HFFc6 (cell line): ENCODE results near the gene CARHSP1. TPM values are rescaled to one million over a fixed set of nuclear protein-coding genes. Genes with fewer than 3 reads are reported as not detected.

Experiments
- DNase-seq: peaks from one replicate; pipeline ENCODE4 v3.0.0-alpha.2; 2018
- H3K27ac Mint-ChIP-seq: 2 replicates; pipeline ENCODE4 v1.8.0; 2020; ENCODE audit warnings: mild to moderate bottlenecking, mixed read lengths
- H3K27me3 Mint-ChIP-seq: 2 replicates; pipeline ENCODE4 v1.8.0; 2021; ENCODE audit warnings: mild to moderate bottlenecking, moderate library complexity, mixed read lengths; ENCODE audit not compliant: insufficient read depth
- H3K36me3 Mint-ChIP-seq: 2 replicates; pipeline ENCODE4 v1.8.0; 2021; ENCODE audit warnings: low read depth, mixed read lengths
- H3K4me1 Mint-ChIP-seq: 2 replicates; pipeline ENCODE4 v1.8.0; 2020; ENCODE audit warnings: low read depth, mixed read lengths
- H3K4me3 Mint-ChIP-seq: 2 replicates; pipeline ENCODE4 v1.8.0; 2020; ENCODE audit warnings: mild to moderate bottlenecking, moderate library complexity, mixed read lengths
- H3K9me3 Mint-ChIP-seq: 2 replicates; pipeline ENCODE4 v1.8.0; 2020; ENCODE audit warnings: mild to moderate bottlenecking, mixed read lengths
- CTCF ChIP-seq: fragments of 200-600 bp; sonication (generic); IDR thresholded peaks from 2 replicates; pipeline ENCODE4 v1.5.0; 2021; ENCODE audit warnings: antibody characterized with exemption, mild to moderate bottlenecking
- total RNA-seq, 6 experiments: library from RNA; stranded (reverse); fragmentation: NEBNext Ultra II Directional; extraction: Animal tissue kit (Norgen Biotek cat#: 25700); gene quantifications; 2 replicates in 1 of 6; 3 replicates in 5 of 6; pipeline ENCODE4 v1.2.3, GENCODE V29; 2021

The CARHSP1 gene
- total RNA-seq, 6 experiments from 2014 or later = 91.4 to 114 (median 97.9) TPM

GRCh38 chr16:8853150-8853549 lies 15.7 kb downstream of the CARHSP1 start:
- H3K4me1 Mint-ChIP-seq = peaks cover 47% of the 10 kb centered on the region
- peaks cover 24% of the 10 kb centered on the region for H3K27me3 Mint-ChIP-seq
- no peak overlapping the region for H3K4me3 Mint-ChIP-seq
- no peak for TF ChIP-seq CTCF
- peaks cover 46% of the 10 kb centered on the region for H3K36me3 Mint-ChIP-seq
- no peaks in the 10 kb centered on the region for H3K9me3 Mint-ChIP-seq
- peak overlapping the region; percentile 70 for H3K27ac Mint-ChIP-seq
- DNase-seq = no peak

- TF ChIP-seq CTCF = no peak
- H3K27me3 Mint-ChIP-seq = peaks cover 24% of the 10 kb centered on the region
- no peak for DNase-seq
- H3K9me3 Mint-ChIP-seq = no peaks in the 10 kb centered on the region
- peaks cover 43% of the 10 kb centered on the region for H3K4me1 Mint-ChIP-seq
- H3K36me3 Mint-ChIP-seq = peaks cover 42% of the 10 kb centered on the region
- no peak overlapping the region for H3K4me3 Mint-ChIP-seq
- peak overlapping the region; percentile 70 for H3K27ac Mint-ChIP-seq
These were observed 16.3 kb downstream of the CARHSP1 start for GRCh38 chr16:8852534-8852933.

GRCh38 chr16:8851761-8852403 lies 16.9 kb downstream of the CARHSP1 start:
- Mint-ChIP-seq H3K4me3 (0 out of 2 replicates have a peak overlapping the region, but pooled peaks have one; percentile 24), H3K27me3 (peaks cover 24% of the 10 kb centered on the region), H3K27ac (peak overlapping the region; percentile 93; the same call in 1 of the 2 replicates), H3K4me1 (peaks cover 43% of the 10 kb centered on the region), H3K36me3 (peaks cover 40% of the 10 kb centered on the region), H3K9me3 (no peaks in the 10 kb centered on the region)
- TF ChIP-seq CTCF = no peak
- DNase-seq = no peak

GRCh38 chr16:8850279-8850885 lies 18.4 kb downstream of the CARHSP1 start:
- TF ChIP-seq CTCF = no peak
- H3K36me3 Mint-ChIP-seq = peaks cover 31% of the 10 kb centered on the region
- peaks cover 21% of the 10 kb centered on the region for H3K27me3 Mint-ChIP-seq
- H3K9me3 Mint-ChIP-seq = no peaks in the 10 kb centered on the region
- H3K4me1 Mint-ChIP-seq = peaks cover 43% of the 10 kb centered on the region
- DNase-seq = peak; percentile 72
- peak overlapping the region; percentile 73 for H3K4me3 Mint-ChIP-seq
- peak overlapping the region; percentile 93 for H3K27ac Mint-ChIP-seq

- Mint-ChIP-seq H3K4me3 (peak overlapping the region; percentile 73), H3K9me3 (no peaks in the 10 kb centered on the region), H3K27ac (peak overlapping the region; percentile 93), H3K36me3 (peaks cover 32% of the 10 kb centered on the region), H3K27me3 (peaks cover 26% of the 10 kb centered on the region), H3K4me1 (peaks cover 51% of the 10 kb centered on the region)
- peak; percentile 63 for DNase-seq
- TF ChIP-seq CTCF = no peak
These were observed 19.3 kb downstream of the CARHSP1 start for GRCh38 chr16:8849411-8850011.
